ENCODE measurements around the gene NKX6-2.
"Not testable (repeated sequence)": the region's sequence is repeated elsewhere in the genome, so short reads cannot be mapped to it uniquely, and the experiment has no call there.

NKX6-2 gene

GRCh38 chr10:132780356-132780755 lies 5.6 kb downstream of the NKX6-2 start:
- DNase-seq (ENCODE audit: low read depth): no peak

DNA sequence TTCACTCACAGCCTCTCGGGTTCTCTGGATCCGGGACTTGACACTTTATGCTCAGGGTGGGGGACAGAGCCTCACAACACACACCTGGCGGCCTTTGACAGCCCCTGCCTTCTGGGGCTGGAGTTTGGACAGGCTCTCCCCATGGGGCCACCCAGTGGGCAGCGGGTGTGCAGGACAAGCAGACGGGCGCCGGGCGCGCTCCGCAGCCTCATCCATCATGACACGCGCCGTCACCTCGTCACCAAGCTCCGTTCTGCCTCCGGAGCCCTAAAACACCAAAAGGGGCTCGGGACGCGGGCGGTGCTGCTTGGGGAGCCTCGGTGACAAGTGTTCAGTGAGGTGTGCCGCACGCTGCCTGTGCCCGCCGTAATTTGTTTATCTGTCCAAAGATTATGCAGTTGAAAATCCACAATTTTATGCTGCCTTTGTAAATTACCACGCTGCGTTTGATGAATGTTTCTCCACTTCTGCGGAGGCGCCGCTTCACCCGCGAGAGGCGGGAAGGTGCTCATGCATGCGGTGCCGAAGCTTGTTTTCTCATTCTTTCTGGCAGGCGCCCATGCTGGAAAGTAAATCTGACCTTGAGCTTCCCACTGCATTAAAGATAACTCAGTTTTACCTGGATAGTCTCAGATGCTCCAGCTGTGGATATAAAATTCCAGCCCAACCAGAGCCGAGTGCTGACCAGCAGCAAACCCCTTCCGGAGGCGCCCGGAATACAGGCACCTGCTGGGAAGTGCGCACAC lies 6.2 kb downstream of the NKX6-2 start:
- no peak for DNase-seq (ENCODE audit: low read depth)

DNA sequence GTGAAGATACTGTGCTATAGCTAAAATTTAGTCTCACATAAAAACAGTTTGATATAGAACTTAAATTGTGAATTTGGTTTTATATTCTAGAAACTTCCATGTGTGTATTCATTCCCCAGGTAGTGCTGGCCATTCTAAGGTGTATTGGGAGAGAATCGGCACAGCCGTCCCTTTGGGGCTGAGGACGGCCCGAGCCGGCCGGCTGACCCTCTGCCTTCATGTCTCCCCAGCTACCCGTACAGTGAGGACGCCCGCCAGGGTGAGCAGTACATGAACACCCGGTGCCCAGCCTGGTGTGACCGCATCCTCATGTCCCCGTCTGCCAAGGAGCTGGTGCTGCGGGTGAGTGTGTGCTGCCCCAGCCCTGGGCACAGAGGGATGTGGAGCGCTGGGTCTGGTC lies 8.5 kb downstream of the NKX6-2 start:
- no peak for DNase-seq (ENCODE audit: low read depth)

GRCh38 chr10:132776821-132777220 lies 9.1 kb downstream of the NKX6-2 start:
- DNase-seq (ENCODE audit: low read depth): no peak

GRCh38 chr10:132776186-132776585 lies 9.8 kb downstream of the NKX6-2 start:
- DNase-seq (ENCODE audit: low read depth): no peak

DNA sequence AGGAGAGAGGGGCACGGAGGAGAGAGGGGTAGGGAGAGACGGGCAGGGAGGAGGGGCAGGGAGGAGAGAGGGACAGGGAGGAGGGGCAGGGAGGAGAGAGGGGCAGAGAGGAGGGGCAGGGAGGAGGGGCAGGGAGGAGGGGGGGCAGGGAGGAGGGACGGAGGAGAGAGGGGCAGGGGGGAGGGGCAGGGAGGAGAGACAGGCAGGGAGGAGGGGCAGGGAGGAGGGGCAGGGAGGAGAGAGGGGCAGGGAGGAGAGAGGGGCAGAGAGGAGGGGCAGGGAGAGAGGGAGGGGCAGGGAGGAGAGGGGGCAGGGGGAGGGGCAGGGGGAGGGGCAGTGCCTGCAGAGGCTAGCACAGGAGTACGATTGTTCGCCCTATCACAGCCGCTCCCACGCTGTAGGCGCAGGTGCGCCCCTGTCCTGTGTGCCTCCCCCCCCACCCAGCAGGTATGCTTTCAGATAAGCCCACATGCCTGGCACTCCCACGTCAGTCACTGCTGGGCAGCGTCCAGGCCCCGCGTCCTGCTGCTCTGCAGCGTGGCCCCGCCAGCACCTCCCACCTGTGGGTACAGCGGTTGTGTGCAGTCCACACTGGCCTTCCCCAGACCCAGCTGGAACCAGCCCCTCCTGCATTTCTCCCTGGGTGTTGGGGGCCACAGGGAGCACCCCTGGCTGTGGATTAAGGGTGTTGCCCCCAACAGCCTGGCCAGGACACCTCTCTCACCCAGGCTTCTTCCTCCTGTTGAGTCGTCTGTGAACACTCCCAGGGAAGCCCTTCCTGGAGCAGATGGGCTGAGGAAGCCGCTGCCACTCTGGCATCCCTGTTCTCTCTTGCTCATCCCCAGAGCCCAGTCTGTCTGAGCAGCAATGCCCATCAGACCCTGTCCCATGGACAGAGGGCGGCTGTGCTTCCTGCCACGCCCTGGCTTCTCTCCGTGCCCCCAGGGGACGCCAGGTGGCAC lies 10.8 kb downstream of the NKX6-2 start:
- DNase-seq (ENCODE audit: low read depth): no peak

GRCh38 chr10:132774181-132774901 lies 11.6 kb downstream of the NKX6-2 start:
- no peak for DNase-seq (ENCODE audit: low read depth)

- not testable (repeated sequence) for DNase-seq (ENCODE audit: low read depth)
Observed at GRCh38 chr10:132772816-132773215, 13.1 kb downstream of the NKX6-2 start.

DNA sequence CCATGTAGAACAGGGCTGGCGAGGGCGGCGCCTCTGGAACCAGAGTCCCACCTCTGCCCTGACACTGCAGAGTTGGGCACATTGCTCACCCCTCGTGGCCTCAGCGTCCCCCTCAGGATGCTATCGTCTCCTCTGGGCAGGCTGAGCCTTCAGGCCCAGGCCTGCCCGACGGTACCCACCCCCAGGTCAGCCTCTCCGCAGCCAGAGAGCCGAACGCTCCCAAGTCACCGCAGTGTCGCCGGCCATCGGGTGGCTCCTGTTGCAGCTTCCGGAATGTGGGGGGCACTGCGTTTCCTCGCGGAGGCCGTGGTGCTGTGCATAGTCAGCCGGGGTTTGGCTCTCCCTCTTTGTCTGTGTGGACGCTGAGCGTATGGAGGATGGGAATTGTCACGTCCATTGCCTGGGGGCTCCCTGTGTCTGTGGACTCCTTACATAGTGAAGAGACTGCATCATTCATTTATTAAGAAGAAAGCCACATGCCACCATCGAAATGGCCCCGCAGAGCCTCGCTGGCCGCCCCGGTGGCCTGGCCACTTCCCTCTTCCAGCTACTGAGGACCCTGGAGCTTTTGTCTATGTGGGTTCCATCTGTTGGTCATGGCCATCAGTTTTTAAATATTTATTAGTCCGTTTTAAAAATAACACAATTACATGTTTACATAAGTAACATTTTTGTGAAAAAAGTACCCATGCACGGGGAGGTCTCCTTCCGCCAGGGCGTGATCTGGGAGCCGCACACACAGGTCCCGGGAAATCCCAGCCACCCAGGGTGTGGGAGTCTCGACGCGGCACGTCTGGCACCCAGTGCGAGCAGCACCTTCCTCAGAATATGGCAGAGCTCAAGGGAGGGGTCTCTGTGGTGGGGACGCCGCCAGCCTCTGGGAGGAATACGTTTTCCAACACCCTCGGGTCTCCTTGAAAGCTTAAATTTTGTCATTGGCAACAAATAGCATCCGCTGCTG lies 15.6 kb downstream of the NKX6-2 start:
- DNase-seq (ENCODE audit: low read depth): no peak

- no peak for DNase-seq (ENCODE audit: low read depth)
Observed at GRCh38 chr10:132768346-132769248, 17.4 kb downstream of the NKX6-2 start.

DNA sequence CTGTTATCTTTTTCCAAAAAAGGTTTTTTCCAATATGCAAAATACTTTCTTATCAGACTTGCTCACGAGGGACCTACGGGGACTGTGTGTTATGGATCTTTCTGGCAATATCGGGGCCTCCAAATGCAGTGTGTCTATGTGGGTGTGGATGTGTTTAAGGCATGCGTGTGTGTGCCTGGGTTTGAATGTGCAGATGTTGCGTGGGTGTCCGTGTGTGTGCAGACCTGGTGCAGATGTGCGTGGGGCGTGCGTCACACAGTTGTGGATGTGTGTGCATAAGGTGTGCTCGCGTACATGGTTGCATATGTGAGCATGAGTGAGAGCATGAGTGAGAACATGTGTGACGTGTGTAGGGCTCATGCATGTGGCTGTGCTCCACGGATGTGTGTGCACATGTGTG lies 19.7 kb downstream of the NKX6-2 start:
- no peak for DNase-seq (ENCODE audit: low read depth)

GRCh38 chr10:132765435-132765834 lies 20.5 kb downstream of the NKX6-2 start:
- DNase-seq (ENCODE audit: low read depth): no peak

- no peak for DNase-seq (ENCODE audit: low read depth)
Observed at GRCh38 chr10:132764108-132764507, 21.8 kb downstream of the NKX6-2 start.

DNA sequence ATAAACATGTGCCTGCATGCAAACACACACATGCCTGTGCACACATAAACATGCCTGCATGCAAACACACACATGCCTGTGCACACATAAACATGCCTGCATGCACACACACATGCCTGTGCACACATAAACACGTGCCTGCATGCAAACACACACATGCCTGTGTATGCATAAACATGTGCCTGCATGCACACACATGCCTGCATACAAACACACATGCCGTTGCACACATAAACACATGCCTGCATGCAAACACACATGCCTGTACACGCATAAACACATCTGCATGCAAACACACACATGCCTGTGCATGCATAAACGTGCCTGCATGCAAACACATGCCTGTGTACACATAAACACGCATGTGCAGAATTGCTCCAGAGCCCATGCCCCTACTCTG lies 22.4 kb downstream of the NKX6-2 start:
- no peak for DNase-seq (ENCODE audit: low read depth)

- DNase-seq (ENCODE audit: low read depth): no peak
Observed at GRCh38 chr10:132762267-132762666, 23.7 kb downstream of the NKX6-2 start.

GRCh38 chr10:132761395-132762060 lies 24.4 kb downstream of the NKX6-2 start:
- no peak for DNase-seq (ENCODE audit: low read depth)

- no peak for DNase-seq (ENCODE audit: low read depth)
Observed at GRCh38 chr10:132758865-132759264, 27.1 kb downstream of the NKX6-2 start.

DNA sequence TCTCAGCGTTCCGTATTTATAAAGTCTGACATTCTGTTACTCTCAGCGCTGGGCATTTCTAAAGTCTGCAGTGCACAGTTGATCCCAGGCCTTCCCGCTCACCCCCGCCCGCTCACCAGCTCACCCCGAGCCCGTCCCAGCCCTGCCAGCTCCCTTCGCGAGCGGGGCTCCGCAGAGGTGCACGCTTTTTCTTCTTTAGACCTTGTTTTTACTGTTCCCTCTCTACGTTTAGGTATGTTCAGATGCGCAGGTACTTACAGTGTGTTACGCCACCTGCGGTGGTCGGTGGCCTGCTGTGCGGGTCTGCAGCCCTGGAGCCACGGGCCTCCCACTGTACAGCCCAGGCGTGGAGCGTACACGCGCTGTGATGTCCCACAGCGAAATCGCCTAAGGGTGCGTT lies 28.8 kb downstream of the NKX6-2 start:
- no peak for DNase-seq (ENCODE audit: low read depth)

GRCh38 chr10:132756591-132756990 lies 29.4 kb downstream of the NKX6-2 start:
- DNase-seq (ENCODE audit: low read depth): no peak

All from activated T-cell treated with anti-CD3 and anti-CD28 coated beads for 24 hours (primary cell).